Pancreas (tissue), 10 donors: ENCODE data around the gene DNAH9. TPM values are rescaled to one million over a fixed set of nuclear protein-coding genes. Genes with fewer than 3 reads are reported as not detected.

ENCODE experiments used
- ATAC-seq, 4 donors: fragments of 200-7000 bp; cut with Tn5 transposase; one replicate each; pipeline versions ENCODE4 v1.8.0 to v1.9.1; 2020; ENCODE audit warnings: mild to moderate bottlenecking in 4 of 4, moderate library complexity in 4 of 4
- DNase-seq, 6 donors: peaks; one replicate each; pipeline ENCODE4 v3.0.0-alpha.2; 2020
- FAIRE-seq: peaks from 2 replicates; lab custom pipeline; 2012; peaks lifted over from hg19 to GRCh38; lab: Jason Lieb, UNC
- H3K27ac ChIP-seq, 4 donors: fragments of 200-600 bp; sonication (generic); 1 replicate in 3 of 4; 2 replicates in 1 of 4; pipeline versions ENCODE4 v1.5.0 to v1.8.0; 2020
- H3K27me3 ChIP-seq, 4 donors: fragments of 200-600 bp; one replicate each; pipeline ENCODE4 v1.8.0; 2021
- H3K36me3 ChIP-seq, 3 donors: fragments of 200-600 bp; sonication (generic) in 1 of 3; one replicate each; pipeline versions ENCODE4 v1.5.0 to v1.8.0; 2020 to 2021
- H3K4me1 ChIP-seq, 3 donors: fragments of 200-600 bp; one replicate each; pipeline ENCODE4 v1.8.0; 2021
- H3K4me3 ChIP-seq, 4 donors: fragments of 200-600 bp; sonication (generic) in 2 of 4; one replicate each; pipeline versions ENCODE4 v1.5.0 to v1.8.0; 2020 to 2021
- H3K9me3 ChIP-seq, 4 donors: fragments of 200-600 bp; one replicate each; pipeline ENCODE4 v1.8.0; 2021
- WGBS, 2 donors: extraction: QIAGEN DNeasy Blood & Tissue Kit; methylation state at CpG; one replicate each; pipeline ENCODE4 v1.1.7; 2013; 5-methylcytosine and 5-hydroxymethylcytosine counted together
- intact Hi-C, 3 donors: fragments of 100-400 bp; cut with DNase I; formaldehyde crosslinking; loops; one replicate each; pipeline versions ENCODE4 v1.11.1 to v1.14.2; 2022
- polyA plus RNA-seq, 2 donors: library from polyadenylated mRNA; stranded (reverse); fragments of 200-250 nt; gene quantifications; one replicate each; pipeline ENCODE4 v1.2.3, GENCODE V29; 2013
- total RNA-seq, 6 donors: library from RNA; stranded (reverse); fragmentation: NEBNext Ultra II Directional in 4 of 6; extraction: Animal tissue kit (Norgen Biotek cat#: 25700) in 4 of 6; gene quantifications; one replicate each; pipeline versions ENCODE4 v1.2.1 to v1.2.4, GENCODE V29; 2021 to 2023
- TF ChIP-seq, protein P1 (sequence below), 4 donors: fragments of 200-600 bp; sonication (generic) in 3 of 4; IDR thresholded peaks; one replicate each; pipeline versions ENCODE4 v1.5.0 to v1.8.0; 2021; ENCODE audit warnings: antibody characterized with exemption in 4 of 4
- donor health status: healthy with polysubstance abuse.
- donor health status: DM: no; HTN: no; CAD: no; lungs with moderate emphysema.
- donor health status: DM: no; HTN: no; CAD: no.
- donor health status: control.
- donor health status: control.
- donor health status: Bipolar disorder and iron deficiency.
- donor health status: DM: yes; HTN: yes; CAD: no.
- donor health status: DM: no; HTN: no; CAD: no.
- donor health status: DM: no; HTN: no; CAD: no.
- donor health status: DM: yes; HTN: yes; CAD: no.

Gene DNAH9
- total and polyA plus RNA-seq, 8 donors, result 0.53 to 2.4 (median 1.3) TPM

DNA sequence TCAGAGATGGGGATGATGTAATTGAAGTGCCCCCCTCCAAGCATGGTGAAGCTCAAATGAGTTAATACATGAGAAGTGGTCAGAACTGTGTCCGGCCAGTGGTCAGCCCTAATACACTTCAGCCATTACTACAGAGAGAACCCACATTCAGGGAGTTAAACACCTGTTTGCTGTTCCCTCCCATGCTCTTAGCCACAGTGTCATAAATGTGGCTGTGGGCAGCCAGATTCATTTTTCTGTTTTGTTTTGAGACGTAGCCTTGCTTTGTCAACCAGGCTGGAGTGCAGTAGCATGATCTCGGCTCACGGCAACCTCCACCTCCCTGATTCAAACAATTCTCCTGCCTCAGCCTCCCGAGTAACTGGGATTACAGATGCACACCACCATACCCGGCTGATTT, 139.9 kb downstream of the DNAH9 start:
- Histone ChIP-seq H3K4me3 (no peak overlapping the region), H3K9me3 (no peaks in the 10 kb centered on the region), H3K27ac (no peak overlapping the region), H3K27me3 (no peaks in the 10 kb centered on the region), H3K4me1 (no peaks in the 10 kb centered on the region), H3K36me3 (no peaks in the 10 kb centered on the region)
- WGBS, 2 donors, result 69 to 84% methylated on average over 6 of the region's 6 CpGs
- FAIRE-seq (no peak), ATAC-seq (no peak), DNase-seq (no peak)
- TF ChIP-seq, protein P1, sequence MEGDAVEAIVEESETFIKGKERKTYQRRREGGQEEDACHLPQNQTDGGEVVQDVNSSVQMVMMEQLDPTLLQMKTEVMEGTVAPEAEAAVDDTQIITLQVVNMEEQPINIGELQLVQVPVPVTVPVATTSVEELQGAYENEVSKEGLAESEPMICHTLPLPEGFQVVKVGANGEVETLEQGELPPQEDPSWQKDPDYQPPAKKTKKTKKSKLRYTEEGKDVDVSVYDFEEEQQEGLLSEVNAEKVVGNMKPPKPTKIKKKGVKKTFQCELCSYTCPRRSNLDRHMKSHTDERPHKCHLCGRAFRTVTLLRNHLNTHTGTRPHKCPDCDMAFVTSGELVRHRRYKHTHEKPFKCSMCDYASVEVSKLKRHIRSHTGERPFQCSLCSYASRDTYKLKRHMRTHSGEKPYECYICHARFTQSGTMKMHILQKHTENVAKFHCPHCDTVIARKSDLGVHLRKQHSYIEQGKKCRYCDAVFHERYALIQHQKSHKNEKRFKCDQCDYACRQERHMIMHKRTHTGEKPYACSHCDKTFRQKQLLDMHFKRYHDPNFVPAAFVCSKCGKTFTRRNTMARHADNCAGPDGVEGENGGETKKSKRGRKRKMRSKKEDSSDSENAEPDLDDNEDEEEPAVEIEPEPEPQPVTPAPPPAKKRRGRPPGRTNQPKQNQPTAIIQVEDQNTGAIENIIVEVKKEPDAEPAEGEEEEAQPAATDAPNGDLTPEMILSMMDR (IDR thresholded peaks at IDR 0.05), result no peak
- intact Hi-C loops, result no loop called here

DNA sequence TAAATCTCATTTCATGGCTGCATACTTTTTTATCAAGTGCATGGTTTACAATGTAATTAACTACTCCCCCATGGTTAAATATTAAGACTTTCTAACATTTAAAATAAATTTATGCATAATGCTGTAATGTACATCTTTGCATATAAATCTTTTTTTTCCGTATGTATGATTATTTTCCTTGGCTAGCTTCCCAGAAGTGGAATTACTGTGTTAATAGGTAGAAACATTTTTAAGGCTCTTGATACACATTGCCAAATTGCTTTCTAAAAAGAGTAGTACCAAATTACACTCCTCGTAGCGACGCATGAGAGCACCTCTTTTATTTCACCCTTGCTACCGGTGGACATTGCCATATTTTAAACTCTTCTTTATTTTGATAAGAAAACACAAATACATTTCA, 141.1 kb downstream of the DNAH9 start:
- 66 to 74% methylated on average over 5 of the region's 5 CpGs for WGBS, 2 donors
- Histone ChIP-seq H3K27me3 (no peaks in the 10 kb centered on the region), H3K9me3 (no peaks in the 10 kb centered on the region), H3K36me3 (no peaks in the 10 kb centered on the region), H3K4me1 (no peaks in the 10 kb centered on the region), H3K4me3 (no peak overlapping the region), H3K27ac (no peak overlapping the region)
- ATAC-seq (no peak), FAIRE-seq (no peak), DNase-seq (no peak)
- TF ChIP-seq, protein P1 (IDR thresholded peaks at IDR 0.05), result no peak
- intact Hi-C loops, result no loop called here

DNA sequence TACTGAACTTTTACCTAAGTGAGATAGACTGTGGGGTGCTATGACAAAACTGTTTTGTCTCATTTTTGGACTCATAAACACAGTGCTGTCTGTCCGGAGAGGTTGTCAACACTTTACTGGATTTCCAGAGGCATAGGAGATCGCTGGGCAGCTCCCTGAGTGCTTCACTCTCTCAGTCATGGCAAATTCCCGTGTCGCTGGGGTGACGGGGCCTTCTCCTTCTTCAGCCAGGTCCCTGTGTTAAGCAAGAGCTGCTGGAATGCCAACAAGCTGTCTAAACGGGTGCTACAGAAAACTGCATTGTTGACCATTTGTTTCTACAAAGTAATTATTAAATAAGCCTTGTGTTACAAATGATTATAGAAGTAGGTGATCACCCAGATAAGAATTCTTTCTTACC, 141.6 kb downstream of the DNAH9 start:
- Histone ChIP-seq H3K27ac (no peak overlapping the region), H3K9me3 (no peaks in the 10 kb centered on the region), H3K36me3 (no peaks in the 10 kb centered on the region), H3K4me1 (no peaks in the 10 kb centered on the region), H3K4me3 (no peak overlapping the region), H3K27me3 (no peaks in the 10 kb centered on the region)
- DNase-seq (no peak), ATAC-seq (no peak), FAIRE-seq (no peak)
- TF ChIP-seq, protein P1 (IDR thresholded peaks at IDR 0.05), result no peak
- intact Hi-C loops, result no loop called here
- WGBS, 2 donors, result 50 to 58% methylated on average over 6 of the region's 6 CpGs

DNA sequence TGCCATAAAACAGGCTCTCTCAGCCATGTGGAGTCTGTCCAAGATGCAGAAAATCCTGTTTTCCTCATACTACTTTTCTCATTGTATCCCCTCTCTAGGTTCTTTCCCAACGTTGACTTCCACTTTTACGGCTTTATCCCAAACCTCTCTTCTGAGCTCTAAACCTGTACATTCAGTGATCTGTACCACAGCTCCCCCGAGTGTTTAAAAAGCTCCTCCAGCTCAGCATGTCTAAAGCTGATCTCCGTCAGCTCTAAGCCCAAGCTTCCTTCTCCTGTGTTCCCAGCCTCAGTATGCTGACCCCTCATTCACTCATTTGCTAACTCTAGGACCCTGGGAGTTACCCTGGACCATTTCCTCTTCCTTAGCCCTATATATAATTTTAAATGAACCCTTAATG, 144.6 kb downstream of the DNAH9 start:
- TF ChIP-seq, protein P1 (IDR thresholded peaks at IDR 0.05), result no peak
- Histone ChIP-seq H3K36me3 (no peaks in the 10 kb centered on the region), H3K9me3 (no peaks in the 10 kb centered on the region), H3K4me1 (no peaks in the 10 kb centered on the region), H3K4me3 (no peak overlapping the region), H3K27me3 (no peaks in the 10 kb centered on the region), H3K27ac (no peak overlapping the region)
- intact Hi-C loops, result no loop called here
- no peak for FAIRE-seq
- WGBS, 2 donors, result 34 to 36% methylated on average over 4 of the region's 4 CpGs
- DNase-seq, result no peak
- no peak for ATAC-seq

DNA sequence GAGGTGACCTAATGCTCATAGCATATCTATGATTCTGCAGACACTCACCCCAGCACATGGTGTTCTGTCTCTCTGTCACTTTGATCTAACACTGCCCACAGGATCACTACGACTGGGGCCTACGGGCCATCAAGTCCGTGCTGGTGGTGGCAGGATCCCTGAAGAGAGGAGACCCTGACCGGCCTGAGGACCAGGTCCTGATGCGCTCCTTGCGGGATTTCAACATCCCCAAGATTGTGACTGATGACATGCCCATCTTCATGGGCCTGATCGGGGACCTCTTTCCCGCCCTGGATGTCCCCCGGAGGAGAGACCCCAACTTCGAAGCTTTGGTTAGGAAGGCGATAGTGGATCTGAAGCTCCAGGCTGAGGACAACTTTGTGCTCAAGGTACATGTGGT, 146.4 kb downstream of the DNAH9 start:
- ATAC-seq, result no peak
- Histone ChIP-seq H3K36me3 (no peaks in the 10 kb centered on the region), H3K9me3 (no peaks in the 10 kb centered on the region), H3K4me3 (no peak overlapping the region), H3K4me1 (no peaks in the 10 kb centered on the region), H3K27ac (no peak overlapping the region), H3K27me3 (no peaks in the 10 kb centered on the region)
- FAIRE-seq, result no peak
- no peak for DNase-seq
- WGBS, 2 donors, result 84 to 88% methylated on average over 11 of the region's 11 CpGs
- intact Hi-C loops, result no loop called here
- TF ChIP-seq, protein P1 (IDR thresholded peaks at IDR 0.05), result no peak
